OCI-LY3 (cell line): ENCODE data around the gene CENPS.
"Not testable (repeated sequence)": the region's sequence is repeated elsewhere in the genome, so short reads cannot be mapped to it uniquely, and the experiment has no call there.

ENCODE experiments used
- EZH2phosphoT487 ChIP-seq: fragments of 200-600 bp; shearing (Covaris generic); IDR thresholded peaks from 2 replicates; pipeline ENCODE4 v1.6.1; 2018; ENCODE audit warnings: antibody characterized with exemption, mixed run types, low read depth
- TF ChIP-seq, protein P1 (sequence below): fragments of 200-600, 300-600 bp; sonication (generic); IDR thresholded peaks from 2 replicates; pipeline ENCODE4 v1.5.1; 2014; ENCODE audit warnings: antibody characterized with exemption, low read length, low read depth

DNA sequence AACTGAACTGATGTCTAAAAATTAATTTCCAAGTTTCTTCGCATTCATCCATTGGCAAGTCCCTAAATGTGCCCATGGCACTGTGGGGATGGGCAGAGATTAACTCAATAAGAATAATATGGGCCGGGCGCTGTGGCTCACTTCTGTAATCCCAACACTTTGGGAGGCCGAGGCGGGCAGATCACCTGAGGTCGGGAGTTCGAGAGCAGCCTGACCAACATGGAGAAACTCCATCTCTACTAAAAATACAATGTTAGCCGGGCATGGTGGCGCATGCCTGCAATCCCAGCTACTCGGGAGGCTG lies 44.0 kb downstream of the CENPS start:
- TF ChIP-seq, protein P1, sequence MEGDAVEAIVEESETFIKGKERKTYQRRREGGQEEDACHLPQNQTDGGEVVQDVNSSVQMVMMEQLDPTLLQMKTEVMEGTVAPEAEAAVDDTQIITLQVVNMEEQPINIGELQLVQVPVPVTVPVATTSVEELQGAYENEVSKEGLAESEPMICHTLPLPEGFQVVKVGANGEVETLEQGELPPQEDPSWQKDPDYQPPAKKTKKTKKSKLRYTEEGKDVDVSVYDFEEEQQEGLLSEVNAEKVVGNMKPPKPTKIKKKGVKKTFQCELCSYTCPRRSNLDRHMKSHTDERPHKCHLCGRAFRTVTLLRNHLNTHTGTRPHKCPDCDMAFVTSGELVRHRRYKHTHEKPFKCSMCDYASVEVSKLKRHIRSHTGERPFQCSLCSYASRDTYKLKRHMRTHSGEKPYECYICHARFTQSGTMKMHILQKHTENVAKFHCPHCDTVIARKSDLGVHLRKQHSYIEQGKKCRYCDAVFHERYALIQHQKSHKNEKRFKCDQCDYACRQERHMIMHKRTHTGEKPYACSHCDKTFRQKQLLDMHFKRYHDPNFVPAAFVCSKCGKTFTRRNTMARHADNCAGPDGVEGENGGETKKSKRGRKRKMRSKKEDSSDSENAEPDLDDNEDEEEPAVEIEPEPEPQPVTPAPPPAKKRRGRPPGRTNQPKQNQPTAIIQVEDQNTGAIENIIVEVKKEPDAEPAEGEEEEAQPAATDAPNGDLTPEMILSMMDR, result not testable (repeated sequence)
- TF ChIP-seq EZH2phosphoT487, result not testable (repeated sequence)
